Stimulated activated CD8-positive, alpha-beta memory T cell treated with anti-CD3 and anti-CD28 coated beads, Interleukin-15, amount 100 ng/mL, for 4 hours (primary cell): Measurements from ENCODE around the gene TNS2.
"Not testable (repeated sequence)": the region's sequence is repeated elsewhere in the genome, so short reads cannot be mapped to it uniquely, and the experiment has no call there.

Experiments used
- DNase-seq, 2 donors: peaks; one replicate each; pipeline ENCODE4 v3.0.0-alpha.2; 2020; ENCODE audit warnings: low read depth in 2 of 2

The TNS2 gene

DNA sequence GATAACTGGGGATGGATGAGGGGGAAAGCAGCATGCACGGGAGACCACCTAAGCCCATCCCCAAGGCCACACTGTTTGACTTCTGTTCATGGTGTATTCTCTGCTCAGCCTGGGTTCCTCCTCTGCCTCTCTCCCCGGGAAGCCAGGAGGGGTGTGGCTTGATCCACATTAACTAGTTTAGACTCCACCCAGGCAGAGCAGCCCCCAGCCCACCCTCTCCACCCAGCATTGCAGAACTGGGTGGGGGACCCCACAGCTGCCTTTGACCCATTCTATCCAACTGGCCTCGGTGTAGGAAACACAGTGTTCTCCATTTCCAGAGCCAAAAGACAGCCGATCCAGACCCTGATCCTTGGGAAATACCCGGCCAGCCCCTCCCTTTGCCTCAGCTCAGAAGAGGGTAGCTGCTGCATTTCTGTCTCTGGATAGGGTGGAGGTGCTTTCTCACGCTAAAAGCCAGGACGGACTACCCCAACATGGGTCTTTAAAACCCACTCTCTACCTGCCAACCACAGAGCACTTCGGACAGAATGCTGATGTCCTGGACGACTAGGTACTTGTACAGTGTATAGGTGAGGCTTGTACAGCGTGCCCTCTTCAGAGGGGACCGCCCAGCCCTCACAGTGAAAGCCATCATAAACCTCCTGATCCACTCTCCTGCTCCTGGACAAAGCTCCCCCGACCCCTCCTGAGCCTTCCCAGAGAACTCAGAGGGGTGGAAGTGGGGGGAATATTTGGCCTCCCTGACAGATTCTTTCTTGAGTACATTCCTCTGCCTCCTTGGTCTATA lies 20.0 kb downstream of the TNS2 start:
- no peak for DNase-seq

DNA sequence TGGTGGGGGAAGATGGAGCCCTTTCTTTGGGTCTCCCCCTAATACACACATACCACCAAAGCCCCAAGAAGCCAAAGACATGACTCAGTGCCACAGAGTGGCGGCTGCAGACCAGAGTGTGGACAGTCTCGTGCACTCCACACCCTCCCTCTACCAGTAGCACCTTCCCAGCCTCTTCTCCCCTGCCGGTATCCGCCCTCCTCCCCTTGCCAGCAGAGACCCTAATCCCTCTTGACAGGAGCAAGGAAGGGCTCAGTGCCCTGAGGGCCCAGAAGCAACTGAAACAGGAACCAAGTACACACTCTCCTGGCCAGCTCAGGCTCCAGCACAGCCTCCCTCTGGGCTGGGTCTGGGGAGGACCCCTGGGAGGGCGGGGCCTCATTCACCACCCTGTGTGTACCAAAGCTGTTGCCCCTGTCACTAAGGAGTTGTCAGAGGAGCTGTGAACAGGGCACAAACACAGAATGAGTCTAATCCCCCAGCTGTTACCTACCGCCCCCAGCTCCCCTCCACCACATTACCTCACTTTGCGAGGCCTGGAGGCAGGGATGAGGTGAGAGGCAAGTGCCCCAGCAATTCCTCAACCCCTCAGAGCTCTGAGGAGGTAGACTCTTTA lies 21.1 kb downstream of the TNS2 start:
- no peak for DNase-seq

DNA sequence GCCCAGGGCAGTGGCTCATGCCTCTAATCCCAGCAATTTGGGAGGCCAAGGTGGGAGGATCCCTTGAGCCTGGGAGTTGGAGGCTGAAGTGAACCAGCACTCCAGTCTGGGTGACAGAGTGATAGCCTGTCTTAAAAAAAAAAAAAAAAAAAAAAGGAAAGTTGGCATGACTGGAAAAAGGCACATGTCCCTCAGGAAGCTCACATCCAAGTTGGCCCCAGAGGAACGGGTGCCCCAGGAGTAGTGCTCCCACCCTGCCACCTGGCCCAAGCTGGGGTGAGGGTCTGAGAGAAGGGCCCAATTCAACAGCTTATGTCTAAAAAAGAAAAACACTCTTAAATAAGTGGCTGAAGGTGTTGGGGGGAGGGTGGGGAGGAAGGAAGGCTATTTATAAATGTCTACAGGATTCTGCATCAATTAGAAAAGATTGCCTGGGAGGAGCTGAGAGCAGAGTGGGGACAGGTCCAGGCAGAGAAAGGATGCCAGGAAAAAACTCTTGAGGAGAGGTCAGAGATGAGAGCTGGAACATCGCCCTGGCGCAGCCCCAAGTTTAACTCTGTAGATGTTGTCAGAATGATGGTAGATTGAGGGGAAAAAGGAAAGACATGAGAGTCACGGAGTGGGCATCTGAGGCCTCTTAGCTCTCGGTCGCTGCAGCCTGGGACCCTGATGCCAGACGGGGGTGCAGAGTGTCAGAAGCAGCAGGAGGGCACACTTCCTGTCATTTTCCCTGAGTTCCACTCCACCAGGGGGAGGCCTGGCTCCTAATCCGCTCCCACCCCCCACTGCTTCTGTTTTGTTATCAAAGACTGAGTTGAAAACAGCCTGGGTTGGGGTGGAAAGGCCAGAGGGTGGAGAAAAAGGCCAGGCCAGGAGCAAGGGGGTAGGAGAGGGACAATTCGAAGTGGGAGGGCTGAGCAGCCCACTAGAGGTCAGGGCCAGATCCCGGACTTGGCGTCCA lies 22.0 kb downstream of the TNS2 start:
- no peak for DNase-seq

DNA sequence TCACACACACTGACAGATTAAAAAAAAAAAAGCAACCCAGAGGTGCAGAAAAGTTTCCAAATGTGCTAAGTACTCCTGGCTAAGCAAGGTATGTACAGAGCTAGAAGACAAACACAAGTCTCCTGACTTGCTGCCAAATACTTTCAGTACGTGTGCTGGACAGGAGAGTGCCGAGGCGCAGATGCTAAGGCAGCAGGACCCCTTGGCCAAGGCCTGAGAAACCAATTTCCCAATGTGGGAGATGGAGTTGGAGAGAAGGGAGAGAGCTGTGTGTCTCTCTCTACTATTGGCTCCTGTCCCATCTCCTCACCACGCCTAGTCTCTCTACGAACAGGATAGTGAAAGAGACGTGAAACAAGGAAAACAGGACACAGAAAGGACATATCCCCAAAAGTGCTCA lies 24.0 kb downstream of the TNS2 start:
- no peak for DNase-seq

DNA sequence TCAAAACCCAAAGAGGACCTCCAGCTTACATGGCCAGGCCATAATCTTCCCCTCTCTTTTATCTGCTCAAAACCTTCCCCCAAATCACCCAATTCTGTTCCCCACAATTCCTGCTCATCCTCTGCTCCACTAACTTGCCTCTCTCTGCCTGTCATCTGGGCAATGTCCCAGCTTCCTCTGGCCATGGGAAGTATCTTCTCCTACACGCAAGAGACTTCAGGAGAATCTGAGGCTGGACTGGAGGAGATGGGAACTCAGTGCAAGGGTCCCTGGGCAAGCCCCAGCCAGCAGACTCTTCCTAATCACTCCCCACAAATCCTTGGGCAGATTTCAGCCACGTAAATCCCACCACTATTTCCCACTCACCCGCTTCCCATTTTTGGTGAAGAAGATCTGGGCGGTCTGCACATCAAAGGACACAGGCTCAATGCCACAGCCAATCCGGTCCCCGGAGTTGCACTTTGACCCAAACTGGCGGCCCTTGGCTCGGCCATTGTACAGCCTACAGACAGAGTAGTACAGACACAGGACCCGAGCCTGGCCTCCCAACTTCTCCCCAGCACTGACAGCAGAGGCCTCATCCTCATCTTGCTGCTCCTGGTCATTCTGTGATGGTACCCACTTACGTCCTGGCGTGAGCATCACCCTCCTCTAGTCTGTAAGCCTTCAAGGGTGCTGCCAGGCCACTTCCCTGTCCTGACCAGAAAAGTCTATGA lies 24.6 kb downstream of the TNS2 start:
- no peak for DNase-seq

DNA sequence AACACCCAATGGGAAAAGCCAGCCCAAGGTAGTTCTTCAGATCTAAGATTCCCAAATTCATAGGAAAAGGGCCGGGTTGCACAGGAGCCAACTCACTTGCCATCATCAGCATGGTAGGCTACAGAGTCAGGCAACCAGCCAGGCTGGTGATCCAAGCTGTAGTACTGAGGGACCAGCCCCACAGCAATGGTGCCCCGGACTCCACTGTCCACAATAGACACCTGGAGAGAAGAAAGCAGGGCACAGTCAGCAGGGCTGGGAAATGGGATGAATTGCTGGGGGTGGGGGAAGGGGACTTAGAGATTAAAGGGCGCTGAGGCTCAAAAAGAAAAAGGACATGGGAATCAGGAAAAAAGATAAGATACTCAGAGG lies 25.1 kb downstream of the TNS2 start:
- DNase-seq = no peak

DNA sequence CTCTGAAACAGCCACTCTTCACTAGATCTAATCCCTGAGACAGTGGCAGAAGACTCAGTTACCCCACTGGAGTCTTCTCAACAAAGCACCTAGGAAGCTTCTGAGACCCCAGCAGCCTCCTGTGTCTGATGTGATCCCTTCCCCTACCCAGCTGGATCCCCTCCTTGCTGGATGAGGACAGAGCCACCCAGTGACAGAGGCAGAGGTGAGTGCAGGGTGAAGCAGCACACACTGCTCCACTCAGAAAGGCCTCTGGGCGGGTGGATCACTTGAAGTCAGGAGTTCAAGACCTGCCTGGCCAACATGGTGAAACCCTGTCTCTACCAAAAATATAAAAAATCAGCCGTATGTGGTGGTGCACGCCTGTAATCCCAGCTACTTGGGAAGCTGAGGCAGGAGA lies 26.6 kb downstream of the TNS2 start:
- DNase-seq = no peak

DNA sequence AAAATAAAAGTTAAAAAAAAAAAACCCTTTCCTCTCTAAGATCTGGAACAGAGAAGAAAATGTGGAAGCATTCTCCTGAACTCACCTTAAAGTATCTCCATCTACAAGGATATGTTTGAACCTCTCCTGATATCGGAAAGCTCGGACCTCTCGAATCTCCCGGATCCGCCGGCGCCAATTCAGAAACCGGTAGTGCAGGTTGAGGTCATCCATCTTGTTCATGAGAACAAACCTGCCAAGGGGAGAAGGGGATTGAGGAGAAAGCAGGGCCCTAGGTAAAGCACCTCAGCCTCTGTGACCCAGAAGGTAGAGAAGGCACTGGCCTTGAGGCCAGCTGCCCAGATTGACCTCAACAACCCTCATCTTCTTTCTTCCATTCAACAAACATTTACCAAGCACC lies 27.2 kb downstream of the TNS2 start:
- no peak for DNase-seq

DNA sequence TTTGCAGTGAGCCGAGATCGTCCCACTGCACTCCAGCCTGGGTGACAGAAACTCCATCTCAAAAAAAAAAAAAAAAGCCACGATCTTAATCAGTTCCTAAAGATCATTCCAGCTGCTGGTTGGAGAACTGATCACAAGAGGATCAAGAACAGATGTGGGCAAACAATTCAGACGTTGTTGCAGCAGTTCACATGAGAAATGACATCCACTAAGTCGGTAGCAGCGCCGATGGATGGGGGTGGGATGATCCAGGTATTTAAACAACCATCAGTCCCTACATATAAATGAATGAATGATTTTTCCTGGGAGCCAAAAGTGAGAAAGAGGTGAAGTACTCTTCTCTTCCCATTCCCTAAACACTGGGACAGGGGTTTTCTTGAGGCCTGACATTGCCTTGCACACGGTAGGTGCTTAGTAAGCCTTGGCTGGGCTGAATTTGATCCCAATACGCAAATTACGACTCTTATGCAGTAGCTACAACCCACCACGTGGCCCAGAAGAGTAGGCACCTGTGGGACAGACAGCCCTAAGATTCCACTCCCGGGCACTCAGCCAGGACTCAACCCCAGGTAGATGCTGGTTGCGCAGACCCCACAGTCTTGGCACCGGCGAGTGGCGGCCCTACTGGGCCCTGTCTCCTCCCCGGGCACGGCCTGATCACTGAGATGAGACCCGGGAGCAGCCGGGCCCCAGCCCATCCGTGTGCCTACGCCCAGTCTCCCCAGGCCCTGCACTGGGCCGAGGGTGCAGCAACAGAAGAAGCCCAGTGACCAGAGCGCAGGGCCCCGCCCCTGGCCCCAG lies 28.8 kb downstream of the TNS2 start:
- DNase-seq = no peak

DNA sequence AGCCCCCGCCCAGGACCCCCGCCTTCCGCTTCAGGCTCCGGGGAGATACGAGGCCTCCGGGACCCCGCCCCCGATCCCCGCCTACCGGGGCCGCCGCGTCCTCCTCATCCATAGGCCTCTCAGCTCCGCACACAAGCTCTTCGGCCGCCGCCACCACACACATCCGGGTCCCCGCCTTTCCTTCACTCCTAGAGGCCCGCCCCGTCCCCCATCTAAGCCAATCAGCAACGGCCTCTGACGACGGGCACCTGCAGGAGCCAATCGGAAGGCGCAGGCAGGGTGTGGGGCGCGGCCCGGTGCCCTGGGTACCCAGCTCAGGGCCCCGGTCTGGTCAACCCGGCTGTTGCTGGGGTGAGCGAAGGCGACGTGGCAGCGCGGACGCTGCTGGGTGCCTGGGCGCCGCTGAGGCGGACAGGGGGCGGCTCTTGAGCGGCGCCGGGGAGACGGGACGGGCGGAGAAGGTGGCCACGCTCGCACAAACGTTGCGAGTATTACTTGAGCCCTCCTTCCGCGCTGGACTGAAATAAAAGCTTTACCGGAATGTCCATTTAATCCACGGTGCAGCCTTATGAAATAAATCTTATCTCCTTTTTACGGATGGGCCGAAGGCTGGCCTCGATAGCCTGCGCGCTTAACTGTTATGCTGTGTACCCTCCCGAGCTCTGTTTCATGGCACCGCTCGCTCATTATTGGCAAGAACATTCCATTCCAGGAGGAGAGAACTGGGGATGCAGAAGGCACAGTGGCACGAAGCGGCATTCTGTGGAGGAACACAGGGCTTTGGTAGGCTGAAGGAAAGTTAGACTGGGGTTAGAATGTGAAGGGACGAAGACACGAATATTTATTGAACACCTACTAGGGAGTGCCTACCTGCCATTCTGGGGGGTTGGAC lies 29.6 kb downstream of the TNS2 start, which contains the start of gene SPRYD3:
SPRYD3 (minus strand) TSS at position 165 of the 892 bp plus-strand sequence; CDS start at position 108, 57 bp downstream.
- peak; percentile 87 to 90 for DNase-seq

DNA sequence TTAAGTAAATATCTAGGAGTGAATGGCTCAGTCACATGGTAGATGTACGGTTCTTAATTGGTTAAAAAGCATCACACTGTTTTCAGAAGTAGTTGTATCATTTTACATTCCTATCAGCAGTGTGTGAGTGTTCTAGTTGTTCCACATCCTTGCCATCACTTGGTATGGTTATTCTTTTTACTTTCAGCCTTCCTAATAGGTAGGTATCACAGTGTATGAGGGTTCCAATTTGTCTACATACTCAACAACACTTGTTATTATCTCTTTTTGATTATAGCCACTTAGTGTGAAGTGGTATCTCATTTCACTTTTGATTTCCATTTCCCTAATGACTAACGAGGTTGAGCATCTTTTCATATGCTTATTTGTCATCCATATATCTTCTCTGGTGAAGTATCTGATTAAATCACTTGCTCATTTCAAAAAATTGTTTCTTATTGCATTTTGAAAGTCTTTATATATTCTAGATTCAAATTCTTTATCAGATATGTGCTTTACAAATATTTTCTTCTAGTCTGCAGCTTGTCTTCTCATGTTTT lies 32.8 kb downstream of the TNS2 start:
- DNase-seq = no peak

DNA sequence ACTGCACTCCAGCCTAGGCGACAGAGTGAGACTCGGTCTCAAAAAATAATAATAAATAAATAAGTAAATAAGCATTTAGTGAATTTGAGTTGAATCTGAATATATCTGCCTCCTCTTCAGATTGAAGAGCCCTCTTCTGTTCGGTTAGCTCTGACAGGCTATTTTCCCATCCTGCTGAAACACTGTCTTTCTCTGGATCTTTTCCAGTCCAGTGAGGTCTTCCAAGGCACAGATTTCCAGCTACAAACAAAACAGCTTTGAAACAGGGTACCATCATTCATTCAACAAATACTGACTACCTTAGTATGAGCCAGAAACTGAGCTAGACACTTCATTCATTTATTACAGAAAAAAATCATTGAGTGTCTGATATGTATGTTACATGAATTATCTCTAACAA lies 36.5 kb downstream of the TNS2 start:
- DNase-seq = no peak

DNA sequence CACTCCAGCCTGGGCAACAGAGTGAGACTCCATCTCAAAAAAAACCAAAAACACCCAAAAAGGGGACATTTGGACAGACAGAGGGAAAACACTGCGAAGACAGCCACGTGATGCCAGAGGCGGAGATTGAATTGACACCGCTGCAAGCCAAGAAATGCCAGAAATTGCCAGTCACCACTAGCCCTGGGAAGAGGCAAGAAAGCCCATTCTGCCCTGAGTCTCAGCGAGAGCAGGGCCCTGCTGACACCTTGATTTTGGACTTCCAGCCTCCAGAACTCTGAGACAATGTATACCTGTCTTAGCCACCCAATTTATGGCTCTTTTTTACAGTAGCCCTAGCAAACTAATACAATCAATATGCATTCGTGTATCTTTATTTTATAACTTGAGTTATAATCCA lies 40.2 kb downstream of the TNS2 start:
- no peak for DNase-seq

DNA sequence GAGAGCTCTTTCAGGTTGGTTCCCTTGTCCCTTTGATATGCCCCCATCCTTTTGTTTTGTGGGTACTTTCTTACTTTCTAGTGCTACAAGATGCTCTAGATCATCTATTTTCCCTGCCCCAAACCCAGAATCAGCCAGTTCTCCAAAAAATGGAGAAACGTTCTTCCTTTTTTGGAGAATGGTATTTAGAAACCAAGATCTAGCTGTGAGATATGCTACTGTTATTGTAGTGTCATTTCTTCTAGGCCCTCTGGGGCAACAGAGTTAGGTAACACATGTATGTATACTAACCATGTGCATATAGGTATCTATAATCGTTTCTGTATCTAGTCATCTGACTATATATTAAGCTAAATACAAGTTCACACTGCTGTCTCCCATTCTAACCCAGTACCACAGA lies 40.7 kb downstream of the TNS2 start:
- DNase-seq = no peak

DNA sequence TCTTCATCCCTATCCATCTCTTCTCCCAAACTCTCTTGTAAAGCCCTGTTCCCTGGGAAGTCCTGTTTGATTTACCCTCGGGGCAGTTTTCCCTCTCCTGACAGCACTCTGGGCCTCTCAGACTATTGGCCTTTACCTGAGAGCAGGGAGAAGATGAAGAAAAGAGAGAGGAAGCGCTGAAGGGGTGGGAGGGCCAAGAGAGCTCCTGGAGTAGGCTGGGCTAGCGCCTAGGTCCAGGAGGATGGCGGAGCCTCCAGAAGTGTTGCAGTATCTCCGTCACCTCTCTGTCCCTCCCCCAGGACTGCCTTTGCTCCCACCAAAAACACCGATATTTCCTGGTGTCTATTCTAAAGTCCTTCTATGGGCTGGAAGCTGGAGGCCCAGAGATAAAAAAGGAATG lies 41.9 kb downstream of the TNS2 start:
- DNase-seq = no peak

DNA sequence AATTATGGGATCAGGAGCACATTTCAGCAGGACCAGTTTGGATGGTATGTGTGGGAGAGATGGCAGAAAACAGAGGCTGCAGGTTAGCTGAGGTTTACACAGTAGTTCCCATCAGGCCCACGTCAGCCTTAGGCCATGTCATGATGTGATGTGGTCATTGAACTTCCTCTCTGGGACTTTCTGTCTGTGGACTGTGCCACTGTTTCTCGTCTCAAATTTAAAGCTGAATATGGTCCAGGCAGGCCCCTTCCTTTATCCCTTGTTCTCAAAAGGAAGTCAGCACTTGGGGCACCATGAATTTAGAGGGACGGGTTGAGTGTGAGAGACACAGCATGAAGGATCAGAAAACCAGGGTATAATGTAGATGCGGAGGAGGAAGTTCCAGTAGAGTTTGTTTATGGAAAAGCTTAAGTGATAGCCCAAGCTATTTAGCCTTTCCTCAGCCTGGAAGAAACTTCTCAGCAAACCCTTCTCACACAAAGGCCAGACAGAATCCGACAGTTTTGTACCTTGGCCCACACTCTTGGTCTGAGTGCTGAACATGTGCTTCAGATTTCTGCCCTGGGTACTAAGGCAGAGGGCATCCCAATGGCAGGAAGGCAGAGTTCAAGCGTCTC lies 44.0 kb downstream of the TNS2 start:
- no peak for DNase-seq

DNA sequence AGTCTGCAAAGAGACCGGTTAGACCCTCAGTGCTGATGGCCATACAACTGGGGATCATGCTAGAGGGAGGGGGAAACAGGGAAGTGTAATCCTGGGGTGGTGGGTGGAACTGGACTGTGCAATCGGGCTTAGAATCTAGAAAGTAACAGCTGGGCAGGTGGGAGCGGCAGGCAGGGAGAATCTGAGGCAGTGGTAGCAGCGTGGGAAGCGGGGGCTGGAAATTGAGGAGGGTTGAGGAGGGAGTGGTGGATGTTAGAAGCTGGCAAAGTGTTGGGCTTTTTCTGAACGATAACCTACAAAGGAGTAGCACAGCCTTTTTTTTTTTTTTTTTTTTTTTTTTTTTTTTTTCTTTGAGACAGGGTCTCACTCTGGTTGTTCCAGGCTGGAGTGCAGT lies 44.5 kb downstream of the TNS2 start:
- no peak for DNase-seq

DNA sequence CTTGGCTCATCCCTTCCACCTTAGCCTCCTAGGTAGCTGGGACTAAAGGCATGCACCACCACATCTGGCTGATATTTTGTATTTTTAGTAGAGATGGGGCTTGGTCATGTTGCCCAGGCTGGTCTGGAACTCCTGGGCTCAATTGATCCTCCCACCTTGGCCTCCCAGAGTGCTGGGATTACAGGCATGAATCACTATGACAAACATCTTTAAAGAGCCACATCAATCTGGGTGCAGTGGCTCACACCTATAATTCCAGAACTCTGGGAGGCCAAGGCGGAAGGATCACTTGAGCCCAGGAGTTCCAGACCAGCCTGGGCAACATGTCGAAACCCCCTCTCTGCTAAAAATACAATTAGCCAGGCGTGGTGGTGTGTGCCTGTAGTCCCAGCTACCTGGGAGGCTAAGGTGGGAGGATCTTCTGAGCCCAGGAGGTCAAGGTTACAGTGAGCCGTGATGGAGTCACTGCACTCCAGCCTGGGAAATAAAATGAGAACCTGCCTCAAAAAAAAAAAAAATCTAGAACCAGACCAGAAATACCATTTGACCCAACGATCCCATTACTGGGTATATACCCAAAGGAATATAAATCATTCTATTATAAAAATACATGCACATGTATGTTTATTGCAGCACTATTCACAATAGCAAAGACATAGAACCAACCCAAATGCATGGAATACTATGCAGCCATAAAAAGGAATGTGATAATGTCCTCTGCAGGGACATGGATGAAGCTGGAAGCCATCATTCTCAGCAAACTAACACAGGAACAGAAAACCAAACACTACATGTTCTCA lies 45.1 kb downstream of the TNS2 start:
- DNase-seq = not testable (repeated sequence)

DNA sequence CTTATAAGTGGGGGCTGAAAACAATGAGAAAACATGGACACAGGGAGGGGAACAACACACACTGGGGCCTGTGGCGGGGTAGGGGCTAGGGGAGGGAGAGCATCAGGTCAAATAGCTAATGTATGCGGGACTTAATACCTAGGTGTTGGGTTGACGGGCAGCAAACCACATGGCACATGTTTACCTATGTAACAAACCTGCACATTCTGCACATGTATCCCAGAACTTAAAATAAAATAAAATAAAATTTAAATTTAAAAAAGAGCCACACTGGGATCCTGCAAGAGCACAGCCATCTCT lies 45.7 kb downstream of the TNS2 start:
- not testable (repeated sequence) for DNase-seq
